GM18526 (cell line): ENCODE measurements around the gene GPR18.

Experiments
- POLR2A ChIP-seq: IDR thresholded peaks from 3 replicates; pipeline ENCODE4 v1.6.1; 2011; ENCODE audit not compliant: insufficient read length; ENCODE audit errors: extremely low read depth

The GPR18 gene

DNA sequence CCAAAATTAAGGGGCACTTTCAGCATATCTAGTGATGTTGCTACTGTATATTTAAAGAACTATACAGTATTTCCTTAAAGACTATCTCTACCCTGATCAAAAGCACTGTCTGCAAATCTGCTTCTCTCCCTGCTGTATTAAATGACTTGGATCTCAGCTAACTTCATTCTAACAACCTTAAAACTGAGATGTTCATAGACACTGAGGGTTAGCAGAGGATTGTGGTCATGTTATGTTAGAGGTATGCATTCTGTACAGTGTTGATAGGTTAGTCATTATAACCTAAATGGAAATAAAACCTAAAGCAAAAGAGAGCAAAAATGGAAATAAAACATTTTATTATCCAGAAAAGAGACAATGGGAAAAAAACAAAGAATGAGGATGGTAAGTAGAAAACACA is 39.2 kb upstream of the GPR18 start:
- TF ChIP-seq POLR2A, result no peak

DNA sequence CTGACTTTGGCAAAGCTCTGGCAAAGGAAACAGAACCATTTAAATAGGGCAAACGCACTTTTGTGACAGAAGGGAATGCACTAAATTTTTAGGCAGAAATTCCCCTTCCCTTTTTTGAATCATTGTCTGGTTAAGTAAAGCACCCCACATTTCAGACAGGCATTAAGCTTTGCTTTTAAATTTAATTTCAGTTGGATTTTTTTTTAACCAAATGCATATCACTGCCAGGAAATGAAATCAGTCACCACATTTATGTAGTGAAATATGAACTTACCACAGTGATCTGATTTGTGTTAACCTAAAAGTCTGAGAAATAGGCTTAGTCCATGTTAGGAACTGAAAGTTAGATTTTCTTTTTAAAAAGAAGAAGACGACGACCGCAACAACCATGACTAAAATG is 38.2 kb upstream of the GPR18 start:
- TF ChIP-seq POLR2A, result no peak

DNA sequence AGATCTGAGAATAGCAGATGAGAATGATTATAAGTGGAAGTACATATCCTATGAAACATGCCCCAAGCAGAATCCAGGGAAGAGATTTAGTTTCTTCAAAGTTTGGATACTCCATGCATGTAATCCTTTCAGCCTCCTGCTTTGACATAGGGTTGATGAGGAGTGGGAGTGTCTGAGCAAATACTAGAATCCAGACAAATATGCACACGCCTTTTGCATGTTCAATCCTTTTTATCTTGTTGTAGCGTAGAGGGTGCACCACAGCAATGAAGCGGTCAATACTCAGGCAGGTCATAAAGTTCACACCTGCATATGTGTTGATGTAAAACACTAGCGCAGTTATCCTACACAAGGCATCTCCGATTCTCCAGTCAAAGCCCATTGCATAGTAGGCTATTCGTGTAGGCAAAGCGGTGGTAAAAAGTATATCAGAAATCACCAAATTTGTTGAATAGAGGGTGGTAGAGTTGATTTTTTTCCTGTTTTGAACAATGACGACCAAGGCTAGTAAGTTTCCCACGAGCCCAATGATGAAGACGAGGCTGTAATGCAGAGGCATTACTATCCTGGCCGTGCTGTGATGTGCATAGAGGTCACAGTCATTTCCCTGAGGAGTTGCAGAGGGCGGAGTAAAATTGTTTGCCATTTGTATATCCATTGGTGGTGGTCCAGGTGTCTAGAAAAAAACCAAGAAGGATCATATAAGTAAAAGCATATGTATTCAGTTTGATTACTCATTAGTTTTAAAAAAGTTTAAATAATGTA is 37.5 kb upstream of the GPR18 start:
- no peak for TF ChIP-seq POLR2A

DNA sequence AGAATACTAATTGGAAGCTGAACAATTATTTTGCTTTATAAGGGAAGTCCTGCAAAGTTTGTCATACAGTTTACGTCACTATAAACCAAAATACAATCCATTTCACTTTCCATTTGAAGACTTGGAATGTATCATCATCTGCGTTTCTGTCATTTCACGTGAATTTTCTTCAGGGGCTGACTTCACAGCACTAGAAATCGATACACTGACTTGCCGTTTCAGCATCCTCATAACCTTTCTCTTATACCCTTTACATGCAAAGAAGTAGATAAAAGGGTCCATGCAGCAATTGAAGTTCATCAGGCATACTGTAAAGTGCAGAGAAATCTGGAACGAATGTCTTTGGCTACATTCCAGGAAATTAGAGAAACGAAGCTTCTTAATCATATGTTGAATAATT is 36.8 kb upstream of the GPR18 start:
- no peak for TF ChIP-seq POLR2A

DNA sequence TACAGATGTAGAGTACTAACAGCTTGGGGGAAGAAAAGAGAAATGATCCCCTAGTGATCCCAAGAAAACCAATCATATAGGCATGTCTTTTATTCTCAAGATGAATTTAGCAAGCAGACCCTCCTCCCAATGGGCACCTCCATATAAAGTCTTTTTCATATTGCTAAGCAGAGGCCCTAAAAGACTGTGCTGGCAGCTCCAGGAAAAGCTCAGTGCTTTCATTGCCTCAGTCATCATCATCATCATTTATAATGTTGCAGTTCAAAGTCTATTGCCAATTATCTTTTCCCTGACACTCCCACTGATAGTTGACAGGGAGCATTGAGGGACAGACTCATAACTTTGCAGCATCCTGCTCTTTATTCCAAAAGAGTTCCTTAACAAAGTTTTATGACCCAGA is 36.0 kb upstream of the GPR18 start:
- TF ChIP-seq POLR2A, result no peak

DNA sequence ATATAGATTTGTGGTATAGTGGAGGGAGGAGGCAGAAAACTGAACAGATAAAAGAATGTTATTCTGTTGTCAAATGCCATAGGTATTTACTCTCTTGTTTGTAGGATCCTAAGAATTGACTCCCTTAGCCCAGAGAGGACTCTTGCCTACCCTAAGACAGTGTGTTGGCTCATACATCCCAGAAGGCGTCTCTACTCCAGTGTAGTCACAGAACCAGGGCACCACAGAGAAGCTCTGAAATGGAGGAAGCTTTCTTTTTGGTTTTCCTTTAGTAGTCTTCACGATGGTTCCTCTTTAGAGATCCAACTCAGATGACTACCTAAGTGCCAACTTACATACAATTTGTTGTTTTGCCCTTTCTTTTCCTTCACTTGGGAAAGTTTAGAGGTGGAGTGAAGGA is 35.0 kb upstream of the GPR18 start:
- no peak for TF ChIP-seq POLR2A

DNA sequence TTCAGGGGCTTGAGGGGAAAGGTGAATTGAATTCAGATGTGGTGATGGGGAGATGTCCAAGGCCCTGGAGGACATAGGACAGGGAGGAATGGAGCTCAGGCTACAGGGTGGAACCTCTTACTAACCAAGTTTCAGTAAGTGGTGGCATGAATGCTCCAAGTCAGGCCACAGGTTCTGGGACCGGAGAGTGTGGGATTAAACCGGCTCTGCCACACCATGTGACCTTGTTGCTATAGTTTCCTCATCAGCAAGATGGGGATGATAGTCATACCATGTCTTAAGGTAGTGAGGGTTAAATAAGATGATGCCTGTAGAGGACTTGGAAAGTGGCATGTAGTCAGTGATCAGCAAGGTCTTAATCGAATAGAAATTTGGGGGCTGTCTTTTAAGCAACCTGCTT is 32.7 kb upstream of the GPR18 start:
- TF ChIP-seq POLR2A, result no peak

DNA sequence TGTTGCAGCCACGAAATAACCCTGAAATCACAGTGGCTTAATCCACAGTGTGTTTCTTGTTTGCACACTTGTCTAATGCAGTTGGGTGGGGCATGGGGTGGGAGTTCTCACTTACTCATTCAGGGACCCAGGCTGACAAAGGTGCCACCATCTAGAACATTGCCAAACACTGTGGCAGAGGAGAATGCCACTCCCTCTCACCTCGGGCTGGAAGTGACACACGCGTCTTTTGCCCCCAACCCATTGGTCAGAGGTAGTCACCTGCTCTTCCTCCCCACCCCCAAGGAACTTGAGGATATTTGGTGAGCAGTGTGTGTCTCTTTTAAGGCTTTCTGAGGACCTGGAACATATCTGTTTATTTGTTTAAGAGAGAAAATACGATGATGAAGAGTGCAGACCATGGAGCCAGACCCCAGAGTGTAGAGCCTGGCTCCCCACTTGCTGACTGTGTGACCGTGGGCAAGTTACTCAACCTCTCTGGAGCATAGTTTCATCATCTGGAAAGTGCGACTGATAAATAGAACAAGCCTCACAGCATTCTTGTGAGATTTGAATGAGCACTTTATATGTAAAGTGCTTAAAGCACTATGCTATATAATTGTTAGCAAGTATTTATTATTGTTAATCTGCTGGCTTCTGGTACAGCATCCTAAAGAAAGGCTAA is 31.6 kb upstream of the GPR18 start:
- no peak for TF ChIP-seq POLR2A

DNA sequence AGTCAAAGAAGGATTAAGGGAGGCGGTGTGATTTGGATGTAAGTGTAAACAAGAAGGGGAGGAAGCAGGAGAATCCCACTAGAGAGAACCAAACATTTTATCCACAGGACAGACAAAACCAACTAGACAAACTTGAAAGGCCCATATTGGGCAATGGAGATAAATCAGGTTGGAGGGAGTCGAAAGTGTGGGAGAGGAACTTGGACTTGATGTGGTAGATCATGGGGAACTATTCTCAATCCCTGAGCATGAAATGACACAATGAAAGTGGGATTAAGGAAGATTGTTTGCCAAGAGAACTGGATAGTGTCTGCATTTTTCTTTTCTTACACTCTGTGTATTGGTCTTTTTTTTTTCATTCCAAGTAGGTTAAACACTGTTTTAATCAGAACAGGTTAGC is 31.1 kb upstream of the GPR18 start:
- no peak for TF ChIP-seq POLR2A

DNA sequence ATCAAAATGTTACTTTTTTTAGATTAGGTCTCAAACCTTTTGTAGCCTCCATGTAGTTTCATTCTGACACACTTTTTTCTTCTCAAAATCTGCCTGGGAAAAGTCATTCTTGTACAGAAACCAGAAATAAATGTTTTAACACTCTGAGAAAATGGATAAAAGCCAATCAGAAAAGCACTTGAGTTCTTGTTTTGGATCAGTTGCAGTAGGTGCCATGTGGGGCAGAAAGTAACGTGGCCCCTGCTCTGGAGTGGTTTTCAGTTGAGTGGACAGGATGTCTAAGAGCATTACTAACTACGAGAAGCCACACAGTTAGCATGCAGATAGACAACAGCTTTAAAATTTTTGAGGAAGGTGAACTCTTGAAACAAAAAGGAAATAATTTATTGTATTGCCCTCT is 29.9 kb upstream of the GPR18 start:
- no peak for TF ChIP-seq POLR2A

DNA sequence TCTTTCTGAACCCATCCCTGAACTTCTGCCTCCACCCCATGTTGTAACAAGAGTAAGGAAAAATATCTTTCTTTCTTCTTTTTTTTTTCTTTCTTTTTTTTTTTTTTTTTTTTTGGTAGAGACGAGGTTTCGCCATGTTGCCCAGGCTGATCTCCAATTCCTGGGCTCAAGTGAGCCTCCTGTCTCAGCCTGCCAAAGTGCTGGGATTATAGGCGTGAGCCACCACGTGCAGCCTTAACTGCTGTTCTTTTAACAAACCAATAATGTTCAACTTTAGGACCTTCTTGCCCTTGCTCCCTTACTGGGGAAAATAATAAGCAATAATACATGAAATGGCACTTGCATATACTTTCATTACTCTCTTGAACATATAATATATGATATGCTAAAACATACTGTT is 29.4 kb upstream of the GPR18 start:
- no peak for TF ChIP-seq POLR2A

DNA sequence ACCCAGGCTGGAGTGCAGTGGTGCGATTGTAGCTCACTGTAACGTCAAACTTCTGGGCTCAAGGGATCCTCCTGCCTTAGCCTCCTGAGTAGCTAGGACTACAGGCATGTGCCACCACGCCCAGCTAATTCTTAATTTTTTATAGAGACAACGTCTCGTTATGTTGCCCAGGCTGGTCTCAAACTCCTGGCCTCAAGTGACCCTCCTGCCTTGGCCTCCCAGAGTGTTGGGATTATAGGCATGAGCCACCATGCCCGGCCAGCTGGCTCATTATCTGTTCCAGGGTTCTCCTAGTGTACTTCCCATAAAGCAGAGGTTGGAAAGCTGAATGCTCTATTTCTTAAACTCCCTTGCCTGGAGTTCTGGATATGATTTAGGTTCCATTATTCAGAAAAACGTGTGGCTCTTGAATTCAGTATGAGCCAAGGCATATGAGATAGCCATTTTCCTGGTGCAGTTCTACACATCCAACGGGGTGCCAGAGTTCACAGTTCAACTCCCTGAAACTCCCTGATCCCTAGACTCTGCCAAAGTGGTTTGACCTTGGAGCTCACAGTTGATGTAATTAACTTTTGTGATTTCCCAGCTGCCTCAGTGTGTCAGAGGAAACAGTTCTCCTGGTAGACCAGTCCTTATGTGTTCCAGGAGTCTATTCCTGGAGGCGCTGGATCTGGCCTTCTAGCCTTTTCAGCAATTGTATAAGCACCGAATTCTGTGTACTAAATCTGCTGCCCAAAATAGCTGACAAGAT is 27.4 kb upstream of the GPR18 start:
- no peak for TF ChIP-seq POLR2A

DNA sequence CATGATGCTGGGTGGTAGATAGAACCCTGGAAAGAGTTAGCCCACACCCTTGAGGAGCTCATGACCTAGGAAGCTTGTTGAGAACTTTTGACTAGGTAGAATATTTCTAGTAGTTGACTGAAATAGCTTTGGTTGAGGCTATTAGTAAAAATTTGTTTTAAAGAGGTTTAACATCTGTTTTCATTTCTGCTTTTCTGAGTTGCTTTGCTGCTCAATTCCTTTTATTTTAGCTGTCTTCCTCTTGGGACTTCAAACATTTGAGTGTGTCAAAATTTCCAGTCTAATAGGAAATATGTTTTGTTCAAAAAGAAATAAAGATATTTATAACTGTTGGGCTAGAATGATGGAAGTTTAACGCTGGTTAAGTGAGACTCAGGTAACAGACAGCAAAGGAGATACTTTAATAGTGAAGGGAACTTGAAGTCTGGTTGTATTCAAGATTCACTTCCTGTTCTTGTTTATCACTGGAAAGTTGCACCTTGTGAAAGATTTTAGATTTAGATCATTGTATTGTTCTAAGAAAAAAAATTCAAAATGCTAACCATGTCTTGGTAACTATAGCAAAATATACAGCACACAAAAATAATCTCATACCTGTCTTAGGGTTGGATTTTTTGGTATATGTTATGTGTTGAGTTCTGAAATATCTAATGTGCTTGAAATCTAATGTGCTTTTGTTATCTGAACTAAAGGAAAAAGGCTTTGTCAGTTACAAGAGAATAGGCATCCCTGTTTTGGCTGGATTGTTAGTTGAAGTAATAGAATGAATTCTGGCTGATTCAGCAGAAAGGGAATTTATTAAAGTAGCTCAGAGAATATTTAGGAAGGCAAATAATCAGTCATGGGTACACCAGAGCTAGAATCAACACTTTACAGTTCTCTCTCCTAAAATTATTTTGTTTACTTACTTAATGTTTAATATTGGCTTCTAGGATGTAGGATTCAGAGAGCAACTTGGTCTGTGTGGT is 24.4 kb upstream of the GPR18 start:
- no peak for TF ChIP-seq POLR2A

DNA sequence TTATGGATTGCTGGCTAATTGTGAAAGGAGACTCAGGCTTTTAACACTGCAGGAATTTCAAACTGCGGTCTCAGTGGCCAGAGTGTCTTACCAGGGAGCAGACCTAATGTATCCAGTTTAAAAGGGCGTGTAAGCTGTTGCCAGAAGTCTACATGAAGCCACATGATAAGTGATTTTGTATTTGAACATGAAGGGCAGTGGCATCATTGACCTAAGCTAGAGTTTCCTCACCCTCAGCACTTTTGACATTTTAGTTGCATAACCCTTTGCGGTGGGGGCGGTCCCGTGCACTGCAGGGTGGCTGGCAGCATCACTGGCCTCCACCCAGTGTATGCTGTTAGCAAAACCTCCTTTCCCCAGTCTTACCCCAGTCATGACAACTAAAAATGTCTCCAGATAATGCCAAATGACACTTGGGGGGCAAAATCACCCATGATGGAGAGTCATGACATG is 23.7 kb upstream of the GPR18 start:
- TF ChIP-seq POLR2A, result no peak

DNA sequence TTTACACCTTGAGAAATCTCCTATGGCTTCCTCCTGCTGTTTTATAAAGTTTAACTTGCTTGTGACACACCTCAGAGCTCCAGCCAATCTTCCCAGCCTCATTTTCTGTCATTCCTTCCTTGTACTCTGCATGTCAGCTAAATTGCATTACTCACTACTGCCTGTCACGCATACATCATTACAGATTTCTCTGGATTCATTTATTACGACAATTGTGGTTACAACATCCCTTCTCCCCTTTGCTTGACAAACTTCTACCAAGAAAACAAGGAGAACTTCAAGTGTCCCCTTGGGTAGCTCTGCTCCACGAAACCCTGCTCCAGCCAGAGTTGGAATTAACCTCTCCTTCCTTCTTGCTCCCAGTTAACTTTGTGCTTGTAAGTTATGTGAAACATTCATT is 22.0 kb upstream of the GPR18 start:
- TF ChIP-seq POLR2A, result no peak
